C4-2B (cell line): ENCODE measurements around the gene FAM168A.

ENCODE experiments used
- ZFX ChIP-seq: fragments of 450-650 bp; IDR thresholded peaks from 2 replicates; pipeline ENCODE4 v1.6.1; 2017
- TF ChIP-seq, protein P1 (sequence below): fragments of 450-650 bp; conservative IDR thresholded peaks from 2 replicates; pipeline ENCODE4 v1.5.1; 2017; ENCODE audit warnings: mild to moderate bottlenecking

DNA sequence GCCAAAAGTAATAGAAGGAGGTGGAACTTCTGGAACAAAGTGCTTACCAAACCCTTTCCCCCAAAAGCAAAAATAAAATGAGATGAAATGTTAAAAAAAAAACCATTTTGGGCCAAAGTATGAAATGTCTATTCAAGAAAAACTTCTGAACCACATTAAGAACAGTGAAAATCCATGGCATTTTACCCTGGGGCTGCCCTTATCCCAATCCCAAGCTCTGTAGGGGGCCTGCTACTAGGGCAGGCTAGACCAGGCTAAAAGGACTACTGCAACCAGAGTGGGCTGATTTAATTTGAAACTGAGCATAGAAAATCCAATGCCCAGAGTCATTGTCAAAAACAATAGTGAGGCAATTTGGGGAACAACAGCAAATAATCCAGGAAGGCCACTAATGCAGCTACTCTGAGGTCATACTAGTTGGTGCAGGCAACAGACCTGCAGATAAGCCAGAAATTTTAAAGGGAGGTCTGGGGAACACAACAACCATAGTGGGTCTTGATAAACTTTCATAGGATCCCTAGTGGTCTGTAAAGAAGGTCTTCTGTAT is 122.3 kb downstream of the FAM168A start:
- TF ChIP-seq, protein P1, sequence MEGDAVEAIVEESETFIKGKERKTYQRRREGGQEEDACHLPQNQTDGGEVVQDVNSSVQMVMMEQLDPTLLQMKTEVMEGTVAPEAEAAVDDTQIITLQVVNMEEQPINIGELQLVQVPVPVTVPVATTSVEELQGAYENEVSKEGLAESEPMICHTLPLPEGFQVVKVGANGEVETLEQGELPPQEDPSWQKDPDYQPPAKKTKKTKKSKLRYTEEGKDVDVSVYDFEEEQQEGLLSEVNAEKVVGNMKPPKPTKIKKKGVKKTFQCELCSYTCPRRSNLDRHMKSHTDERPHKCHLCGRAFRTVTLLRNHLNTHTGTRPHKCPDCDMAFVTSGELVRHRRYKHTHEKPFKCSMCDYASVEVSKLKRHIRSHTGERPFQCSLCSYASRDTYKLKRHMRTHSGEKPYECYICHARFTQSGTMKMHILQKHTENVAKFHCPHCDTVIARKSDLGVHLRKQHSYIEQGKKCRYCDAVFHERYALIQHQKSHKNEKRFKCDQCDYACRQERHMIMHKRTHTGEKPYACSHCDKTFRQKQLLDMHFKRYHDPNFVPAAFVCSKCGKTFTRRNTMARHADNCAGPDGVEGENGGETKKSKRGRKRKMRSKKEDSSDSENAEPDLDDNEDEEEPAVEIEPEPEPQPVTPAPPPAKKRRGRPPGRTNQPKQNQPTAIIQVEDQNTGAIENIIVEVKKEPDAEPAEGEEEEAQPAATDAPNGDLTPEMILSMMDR = no peak
- no peak for TF ChIP-seq ZFX
